ENCODE data around the gene TNS4.

Gene TNS4

GRCh38 chr17:40515011-40515410 is 13.6 kb upstream of the TNS4 start:
- DNase-seq: no peak

- no peak for DNase-seq
Observed at GRCh38 chr17:40514013-40514875, 12.8 kb upstream of the TNS4 start.

GRCh38 chr17:40511667-40512220 is 10.3 kb upstream of the TNS4 start:
- no peak for DNase-seq

GRCh38 chr17:40511136-40511535 is 9.7 kb upstream of the TNS4 start:
- no peak for DNase-seq

- DNase-seq: peak; percentile 17 to 47
Observed at GRCh38 chr17:40510328-40510648, 8.9 kb upstream of the TNS4 start.

GRCh38 chr17:40509626-40510327 is 8.4 kb upstream of the TNS4 start:
- no peak for DNase-seq

- no peak for DNase-seq
Observed at GRCh38 chr17:40506786-40507185, 5.4 kb upstream of the TNS4 start.

GRCh38 chr17:40503154-40503553 is 1.7 kb upstream of the TNS4 start:
- no peak for DNase-seq

- no peak for DNase-seq
Observed at GRCh38 chr17:40502716-40503115, 1.3 kb upstream of the TNS4 start.

GRCh38 chr17:40500709-40501108 is 714 bp downstream of the TNS4 start:
- no peak for DNase-seq

- no peak for DNase-seq
Observed at GRCh38 chr17:40500190-40500589, 1.2 kb downstream of the TNS4 start.

GRCh38 chr17:40499551-40500189 is 1.8 kb downstream of the TNS4 start:
- DNase-seq: peak in 1 of 2 experiments; percentile 71

GRCh38 chr17:40498281-40499084 is 2.9 kb downstream of the TNS4 start:
- no peak for DNase-seq

- DNase-seq: no peak
Observed at GRCh38 chr17:40497695-40498094, 3.7 kb downstream of the TNS4 start.

GRCh38 chr17:40496634-40497420 is 4.6 kb downstream of the TNS4 start:
- no peak for DNase-seq

- DNase-seq: no peak
Observed at GRCh38 chr17:40496170-40496569, 5.3 kb downstream of the TNS4 start.

- DNase-seq: no peak
Observed at GRCh38 chr17:40495140-40495539, 6.3 kb downstream of the TNS4 start.

- DNase-seq: peak in 1 of 2 experiments; percentile 42
Observed at GRCh38 chr17:40493697-40494096, 7.7 kb downstream of the TNS4 start.

- no peak for DNase-seq
Observed at GRCh38 chr17:40491486-40491885, 9.9 kb downstream of the TNS4 start.

GRCh38 chr17:40490982-40491381 is 10.4 kb downstream of the TNS4 start:
- no peak for DNase-seq

GRCh38 chr17:40490289-40490853 is 11.1 kb downstream of the TNS4 start:
- peak; percentile 67 to 85 for DNase-seq

All from NCI-H446 (cell line).